ENCODE measurements around the gene CPN2. TPM values are rescaled to one million over a fixed set of nuclear protein-coding genes. Genes with fewer than 3 reads are reported as not detected.

The CPN2 gene
- total and polyA plus RNA-seq, 2 of the 13 experiments (the other 11 are each of a cell fraction or from before 2014, with no cell fraction given) = 26.7 to 27.7 TPM

- no peak for TF ChIP-seq MAF1 (CRISPR knock-in tag; IDR thresholded peaks at IDR 0.05; ENCODE audit: borderline replicate concordance)
- no peak for TF ChIP-seq TBP (CRISPR knock-in tag; IDR thresholded peaks at IDR 0.05)
- no peak for TF ChIP-seq DR1 (CRISPR knock-in tag; IDR thresholded peaks at IDR 0.05)
- TF ChIP-seq ATF3 (CRISPR knock-in tag; IDR thresholded peaks at IDR 0.05) = no peak
- no peak for TF ChIP-seq ZNF136 (CRISPR knock-in tag; IDR thresholded peaks at IDR 0.05; ENCODE audit: low read depth)
- TF ChIP-seq ZNF383 (CRISPR knock-in tag; IDR thresholded peaks at IDR 0.05; ENCODE audit: borderline replicate concordance) = no peak
- no peak for TF ChIP-seq ZFYVE20 (CRISPR knock-in tag; IDR thresholded peaks at IDR 0.05; ENCODE audit: borderline replicate concordance, low read depth)
- TF ChIP-seq ZNF589 (CRISPR knock-in tag; conservative IDR thresholded peaks at IDR 0.05) = no peak
- TF ChIP-seq, protein P1, sequence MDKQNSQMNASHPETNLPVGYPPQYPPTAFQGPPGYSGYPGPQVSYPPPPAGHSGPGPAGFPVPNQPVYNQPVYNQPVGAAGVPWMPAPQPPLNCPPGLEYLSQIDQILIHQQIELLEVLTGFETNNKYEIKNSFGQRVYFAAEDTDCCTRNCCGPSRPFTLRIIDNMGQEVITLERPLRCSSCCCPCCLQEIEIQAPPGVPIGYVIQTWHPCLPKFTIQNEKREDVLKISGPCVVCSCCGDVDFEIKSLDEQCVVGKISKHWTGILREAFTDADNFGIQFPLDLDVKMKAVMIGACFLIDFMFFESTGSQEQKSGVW (CRISPR knock-in tag; IDR thresholded peaks at IDR 0.05; ENCODE audit: borderline replicate concordance) = no peak
- no peak for TF ChIP-seq ZNF317 (CRISPR knock-in tag; IDR thresholded peaks at IDR 0.05)
- no peak for TF ChIP-seq PTBP1 (IDR thresholded peaks at IDR 0.05; ENCODE audit: low read depth, low read length, poor library complexity, severe bottlenecking)
- no peak for TF ChIP-seq NONO (IDR thresholded peaks at IDR 0.05)
- no peak for TF ChIP-seq NONO (CRISPR knock-in tag; conservative IDR thresholded peaks at IDR 0.05)
- TF ChIP-seq MYC (CRISPR knock-in tag; IDR thresholded peaks at IDR 0.05; ENCODE audit: borderline replicate concordance) = no peak
- no peak for TF ChIP-seq NKX3-1 (CRISPR knock-in tag; IDR thresholded peaks at IDR 0.05)
- TF ChIP-seq ZNF101 (CRISPR knock-in tag; IDR thresholded peaks at IDR 0.05; ENCODE audit: borderline replicate concordance, low read depth) = no peak
- no peak for TF ChIP-seq FOXO1 (CRISPR knock-in tag; IDR thresholded peaks at IDR 0.05)
- peak; percentile 38; the same call in 1 of the 2 replicates for TF ChIP-seq SALL1 (CRISPR knock-in tag; IDR thresholded peaks at IDR 0.05)
- TF ChIP-seq, protein P2, sequence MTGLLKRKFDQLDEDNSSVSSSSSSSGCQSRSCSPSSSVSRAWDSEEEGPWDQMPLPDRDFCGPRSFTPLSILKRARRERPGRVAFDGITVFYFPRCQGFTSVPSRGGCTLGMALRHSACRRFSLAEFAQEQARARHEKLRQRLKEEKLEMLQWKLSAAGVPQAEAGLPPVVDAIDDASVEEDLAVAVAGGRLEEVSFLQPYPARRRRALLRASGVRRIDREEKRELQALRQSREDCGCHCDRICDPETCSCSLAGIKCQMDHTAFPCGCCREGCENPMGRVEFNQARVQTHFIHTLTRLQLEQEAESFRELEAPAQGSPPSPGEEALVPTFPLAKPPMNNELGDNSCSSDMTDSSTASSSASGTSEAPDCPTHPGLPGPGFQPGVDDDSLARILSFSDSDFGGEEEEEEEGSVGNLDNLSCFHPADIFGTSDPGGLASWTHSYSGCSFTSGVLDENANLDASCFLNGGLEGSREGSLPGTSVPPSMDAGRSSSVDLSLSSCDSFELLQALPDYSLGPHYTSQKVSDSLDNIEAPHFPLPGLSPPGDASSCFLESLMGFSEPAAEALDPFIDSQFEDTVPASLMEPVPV (CRISPR knock-in tag; IDR thresholded peaks at IDR 0.05) = no peak; the same call in 1 of the 2 replicates
- no peak for TF ChIP-seq KDM3A (CRISPR knock-in tag; IDR thresholded peaks at IDR 0.05; ENCODE audit: low read depth)
- TF ChIP-seq KDM5B (CRISPR knock-in tag; IDR thresholded peaks at IDR 0.05; ENCODE audit: borderline replicate concordance) = no peak
- no peak for TF ChIP-seq ZFP62 (CRISPR knock-in tag; IDR thresholded peaks at IDR 0.05)
- no peak for TF ChIP-seq SRY (CRISPR knock-in tag; IDR thresholded peaks at IDR 0.05)
- TF ChIP-seq ATF4 (CRISPR knock-in tag; IDR thresholded peaks at IDR 0.05) = no peak
- TF ChIP-seq SAP130 (CRISPR knock-in tag; IDR thresholded peaks at IDR 0.05; ENCODE audit: low read depth) = no peak
- TF ChIP-seq ZBTB42 (CRISPR knock-in tag; IDR thresholded peaks at IDR 0.05) = no peak
Observed at GRCh38 chr3:194323785-194324735, 27.1 kb downstream of the CPN2 start (continued).
